22Rv1 (cell line): ENCODE data around the gene ZFP62.

Experiments
- CTCF ChIP-seq: fragments of 450-650 bp; IDR thresholded peaks from 2 replicates; pipeline ENCODE4 v1.5.1; 2017; ENCODE audit warnings: mild to moderate bottlenecking
- ZFX ChIP-seq: fragments of 450-650 bp; IDR thresholded peaks from 2 replicates; pipeline ENCODE4 v1.6.1; 2017; ENCODE audit warnings: antibody characterized with exemption, borderline replicate concordance

- TF ChIP-seq CTCF (no peak), ZFX (no peak)
Observed at GRCh38 chr5:180801596-180802324, 59.3 kb downstream of the ZFP62 start.
